GM10847 (cell line): ENCODE results near the gene CNKSR2.

ENCODE experiments used
- POLR2A ChIP-seq: IDR thresholded peaks from 2 replicates; pipeline ENCODE4 v1.6.1; 2011; ENCODE audit not compliant: insufficient read length; ENCODE audit errors: extremely low read depth

Gene CNKSR2

DNA sequence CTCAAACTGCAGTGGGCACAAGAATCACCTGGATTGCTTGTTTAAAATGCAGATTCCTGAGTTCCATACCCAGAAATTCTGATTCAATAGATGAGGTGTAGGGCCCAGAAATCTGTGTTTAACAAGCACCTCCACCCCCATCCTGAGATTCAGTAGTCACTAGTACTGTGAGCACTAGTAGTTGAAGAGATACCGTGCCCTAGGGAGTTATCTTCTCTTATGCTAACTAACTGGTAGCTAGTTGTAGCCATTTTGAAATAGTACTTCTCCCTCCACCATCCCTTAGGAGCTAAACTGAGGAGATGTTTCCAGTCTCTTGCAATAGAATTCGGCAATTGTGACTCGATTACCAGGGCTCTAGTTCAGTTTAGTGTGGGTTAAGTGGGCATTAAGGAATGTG is 265.6 kb downstream of the CNKSR2 start:
- TF ChIP-seq POLR2A = no peak

DNA sequence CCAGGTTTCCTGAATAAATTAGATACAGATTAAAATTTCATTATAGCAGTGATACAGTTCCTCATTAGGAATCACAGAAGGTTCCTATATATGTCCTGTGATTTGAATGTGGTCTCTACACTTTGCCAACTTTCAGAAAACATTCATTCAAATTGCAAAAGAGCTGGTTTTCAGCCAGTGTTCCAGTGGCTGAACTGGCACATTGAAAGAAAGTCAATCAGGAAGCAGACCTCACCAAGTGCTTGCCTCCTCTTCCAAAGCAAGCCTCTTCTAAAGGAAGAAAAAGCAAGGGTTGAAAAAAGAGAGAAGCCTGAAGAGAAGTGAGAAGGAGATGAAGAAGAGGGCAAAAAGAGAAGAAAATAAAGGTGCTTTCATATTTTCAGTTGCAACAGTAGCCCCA is 271.2 kb downstream of the CNKSR2 start:
- TF ChIP-seq POLR2A = no peak

DNA sequence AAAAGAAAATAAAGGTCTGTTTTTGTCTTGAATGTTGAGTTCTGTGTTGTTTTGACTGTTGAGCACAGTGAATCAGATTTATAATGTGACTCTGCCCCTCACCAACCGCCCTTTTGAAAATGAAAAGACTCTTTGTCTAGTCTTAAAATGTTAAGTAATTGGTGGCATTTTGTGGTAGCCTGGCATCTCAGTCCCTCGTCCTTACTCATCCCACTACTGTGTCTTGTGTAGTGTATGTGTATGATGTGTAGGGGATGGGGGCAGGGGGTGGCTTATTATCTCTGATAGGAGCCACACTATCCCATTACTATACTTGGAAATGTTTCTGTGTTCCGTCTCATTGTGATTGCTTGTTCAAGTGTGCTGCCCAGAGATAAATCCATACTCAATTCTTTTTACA is 271.7 kb downstream of the CNKSR2 start:
- TF ChIP-seq POLR2A = no peak

DNA sequence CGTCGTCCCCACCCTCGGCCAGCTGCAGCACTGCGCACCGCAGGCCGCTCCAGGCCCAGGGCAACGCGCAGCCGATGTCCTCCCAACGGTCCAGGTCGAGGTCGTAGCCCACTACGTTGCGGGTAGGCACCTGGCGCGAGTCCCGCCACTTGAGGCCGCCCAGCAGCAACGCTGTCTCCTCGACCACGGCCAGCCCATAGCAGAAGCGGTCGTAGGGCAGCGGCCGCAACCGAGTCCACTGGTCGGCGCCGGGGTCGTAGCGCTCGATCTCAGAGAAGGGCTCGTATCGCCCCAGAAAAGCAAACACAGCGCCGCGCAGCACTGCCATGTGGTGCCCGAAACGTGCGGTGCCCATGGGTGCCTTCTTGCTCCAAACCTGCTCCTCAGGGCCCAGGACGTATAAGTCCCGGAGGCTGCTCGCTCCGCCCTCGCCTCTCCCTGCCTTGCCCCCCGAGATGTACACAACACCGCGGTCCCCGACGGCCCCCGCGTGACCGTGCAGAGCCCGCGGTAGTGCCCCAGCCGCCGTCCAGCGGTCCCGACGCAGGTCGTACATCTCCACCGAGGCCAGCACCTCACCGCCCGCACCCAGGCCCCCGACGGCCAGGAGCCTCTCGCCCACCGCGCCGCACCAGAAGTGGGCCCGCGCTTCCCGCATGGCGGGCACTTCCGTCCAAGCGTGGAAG is 281.8 kb downstream of the CNKSR2 start:
- no peak for TF ChIP-seq POLR2A

- no peak for TF ChIP-seq POLR2A
These were observed 282.5 kb downstream of the CNKSR2 start for GRCh38 chrX:21656587-21657317.

DNA sequence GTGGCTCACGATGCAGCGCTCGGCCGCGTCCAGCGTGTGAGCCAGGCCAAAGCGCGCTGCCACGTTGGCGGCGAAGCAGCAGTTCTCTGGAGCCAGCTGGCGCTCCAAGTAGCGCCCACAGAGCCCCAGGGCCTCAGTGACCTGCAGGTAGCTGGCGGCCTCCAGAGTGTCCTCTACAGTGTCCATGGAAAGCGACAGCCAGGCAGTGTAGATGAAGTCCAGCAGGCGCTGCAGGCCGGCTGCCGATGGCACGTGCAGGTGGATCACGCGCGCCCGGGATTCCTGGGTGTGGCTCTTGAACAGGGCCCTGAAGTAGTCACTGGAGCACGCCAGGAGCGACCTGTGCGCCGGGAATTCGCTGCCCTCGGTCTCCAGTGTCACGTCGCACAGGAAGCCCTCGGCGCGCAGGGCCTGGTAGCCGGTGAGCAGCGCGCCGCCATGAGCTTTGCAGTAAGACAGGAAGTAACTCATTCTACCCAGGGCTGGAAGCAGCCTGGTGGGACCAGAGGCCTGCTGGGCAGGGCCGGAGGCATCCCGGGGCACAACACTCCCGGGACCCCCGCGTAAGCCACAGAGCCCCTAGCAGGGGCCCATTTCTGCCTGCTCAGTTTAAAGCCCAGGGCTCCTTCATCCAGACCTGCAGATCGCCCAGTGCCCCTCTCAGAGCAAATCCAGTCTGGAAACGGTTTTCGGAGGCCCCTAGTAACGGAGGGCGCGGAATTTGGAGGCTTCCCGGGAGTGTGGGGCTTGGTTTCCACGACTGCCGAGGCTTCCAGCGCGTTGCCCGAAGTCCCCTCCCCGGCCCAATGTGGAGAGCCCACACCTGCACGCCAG is 283.3 kb downstream of the CNKSR2 start:
- TF ChIP-seq POLR2A = no peak

GRCh38 chrX:21658152-21658737 is 284.0 kb downstream of the CNKSR2 start, which contains the start of gene KLHL34:
Gene KLHL34 (minus strand): TSS chrX:21658330. CDS start chrX:21657788, 542 bp downstream.
- no peak for TF ChIP-seq POLR2A

GRCh38 chrX:21658746-21659145 is 284.5 kb downstream of the CNKSR2 start:
- no peak for TF ChIP-seq POLR2A

DNA sequence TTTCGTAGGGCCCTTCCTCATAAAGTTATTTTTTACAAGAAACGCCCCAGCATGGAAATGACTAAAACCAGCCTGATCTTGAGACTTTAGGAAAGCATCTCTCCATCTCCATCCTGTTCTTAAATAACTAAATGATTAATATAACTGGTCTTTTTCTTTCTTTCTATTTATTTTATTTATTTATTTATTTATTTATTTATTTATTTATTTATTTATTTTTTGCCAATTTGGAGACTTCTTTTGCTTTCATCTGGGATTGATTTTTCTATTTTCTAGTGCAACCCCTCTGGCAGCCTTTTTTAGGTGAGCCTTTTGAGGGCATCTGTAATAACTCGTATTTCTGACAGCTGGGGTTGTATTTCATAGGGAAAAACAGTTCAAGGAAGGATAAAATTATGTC is 285.1 kb downstream of the CNKSR2 start:
- no peak for TF ChIP-seq POLR2A

DNA sequence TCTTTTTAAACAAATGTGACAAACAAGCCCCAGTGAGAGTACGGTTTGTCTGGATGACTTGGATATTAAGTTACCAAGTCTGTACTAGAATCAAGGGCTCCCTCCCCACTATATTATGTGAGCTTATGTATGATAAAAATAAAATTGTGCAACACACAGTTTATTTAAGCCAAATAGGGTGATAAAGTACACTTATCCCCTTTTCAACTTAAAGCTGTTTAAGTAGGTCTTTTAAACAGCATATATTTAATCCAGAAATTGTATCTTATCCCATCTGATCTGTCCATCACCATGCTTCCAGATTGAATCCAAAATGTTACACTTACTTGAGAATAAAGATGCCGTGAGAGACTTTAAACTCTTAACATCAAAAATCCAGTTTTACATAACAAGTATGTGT is 285.9 kb downstream of the CNKSR2 start:
- TF ChIP-seq POLR2A = no peak

DNA sequence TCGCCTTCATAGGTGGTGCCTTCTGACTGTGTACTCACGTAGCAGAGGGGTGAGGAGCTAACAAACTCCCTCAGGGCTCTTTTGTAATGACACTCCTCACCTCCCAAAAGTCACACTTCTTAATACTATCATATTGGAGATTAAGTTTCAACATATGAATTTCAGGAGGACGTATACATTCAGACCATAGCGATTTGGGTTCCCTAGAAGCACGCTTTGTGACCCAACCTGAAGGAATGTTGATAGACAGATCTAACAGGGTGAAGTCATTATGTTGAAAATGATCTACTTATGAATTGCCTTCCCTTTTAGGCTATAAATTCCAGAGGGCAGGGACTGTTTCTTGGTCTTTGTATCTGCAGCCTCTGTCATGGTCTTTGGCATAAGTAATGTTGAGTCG is 287.1 kb downstream of the CNKSR2 start:
- no peak for TF ChIP-seq POLR2A

GRCh38 chrX:21662761-21663160 is 288.5 kb downstream of the CNKSR2 start:
- no peak for TF ChIP-seq POLR2A

- TF ChIP-seq POLR2A = no peak
These were observed 292.0 kb downstream of the CNKSR2 start for GRCh38 chrX:21666252-21666651.

- TF ChIP-seq POLR2A = no peak
These were observed 292.5 kb downstream of the CNKSR2 start for GRCh38 chrX:21666679-21667078.

DNA sequence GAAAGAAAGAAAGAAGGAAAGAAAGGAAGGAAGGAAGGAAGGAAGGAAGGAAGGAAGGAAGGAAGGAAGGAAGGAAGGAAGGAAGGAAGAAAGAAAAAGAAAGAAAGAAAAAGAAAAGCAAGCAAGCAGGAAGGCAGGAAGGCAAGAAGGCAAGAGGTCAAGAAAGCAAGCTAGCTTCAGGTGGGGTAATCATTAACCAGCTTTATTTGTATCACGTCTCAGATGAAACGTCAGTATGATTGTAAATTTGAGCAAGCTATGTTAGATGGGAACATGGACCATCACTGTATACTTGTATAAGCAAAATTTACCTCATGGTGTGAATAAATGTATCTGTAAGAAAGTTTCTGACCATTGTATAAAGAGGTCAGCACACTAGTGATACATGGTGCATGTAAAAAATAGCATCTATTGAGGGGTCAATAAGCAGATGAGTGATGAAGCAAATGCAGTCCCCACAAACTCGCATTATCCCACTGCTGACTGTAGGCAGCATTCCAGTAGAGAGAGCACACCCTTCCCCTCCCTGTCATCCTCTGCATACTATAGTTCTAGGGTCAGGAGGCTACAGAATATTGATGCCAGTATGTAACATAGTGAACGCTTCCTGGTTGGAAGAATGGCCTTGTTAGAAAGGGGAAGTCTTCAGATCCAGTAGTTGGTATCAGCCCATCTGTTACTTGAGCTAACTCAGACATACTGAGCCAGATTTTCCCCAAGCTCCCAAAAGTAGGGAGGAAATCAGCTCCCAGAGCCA is 300.4 kb downstream of the CNKSR2 start:
- TF ChIP-seq POLR2A = no peak

DNA sequence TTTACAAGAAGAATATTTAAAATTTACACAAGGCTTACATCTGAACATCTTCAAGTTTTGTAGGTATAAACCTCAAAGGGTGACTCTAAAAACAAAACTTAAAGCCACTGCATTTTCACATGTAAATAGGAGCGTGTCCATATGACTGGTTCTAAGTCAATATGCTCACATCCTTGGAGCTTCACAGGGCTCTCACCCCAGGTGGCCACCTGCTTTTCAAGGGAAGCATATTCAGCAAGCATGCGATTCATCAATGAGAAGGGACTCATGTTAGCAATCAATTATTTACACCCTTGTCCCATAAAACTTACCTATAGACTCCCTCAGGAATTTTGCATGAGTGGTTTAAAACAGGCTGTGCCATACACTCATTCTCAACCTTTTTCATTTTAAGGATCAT is 301.7 kb downstream of the CNKSR2 start:
- TF ChIP-seq POLR2A = no peak
